Measurements from ENCODE around the gene PLEKHG2.

Gene PLEKHG2

GRCh38 chr19:39386557-39386956 lies 25.9 kb upstream of the PLEKHG2 start:
- no peak for DNase-seq

- no peak for DNase-seq
Measured at GRCh38 chr19:39388657-39389056, 23.8 kb upstream of the PLEKHG2 start.

GRCh38 chr19:39389631-39390414 lies 22.6 kb upstream of the PLEKHG2 start:
- DNase-seq, result no peak

GRCh38 chr19:39390451-39390750 lies 22.1 kb upstream of the PLEKHG2 start:
- no peak for DNase-seq

- peak; percentile 96 for DNase-seq
Measured at GRCh38 chr19:39390751-39391437, 21.6 kb upstream of the PLEKHG2 start, which contains the start of the genes MED29 and PAF1. Gene MED29 (plus strand): TSS chr19:39391378. CDS start chr19:39391423, 45 bp downstream. Gene PAF1 (minus strand): TSS chr19:39391106. CDS start chr19:39390864, 242 bp downstream.

GRCh38 chr19:39397360-39398296 lies 14.8 kb upstream of the PLEKHG2 start:
- peak; percentile 89 for DNase-seq

GRCh38 chr19:39398297-39398864 lies 14.1 kb upstream of the PLEKHG2 start:
- DNase-seq, result peak; percentile 84

- DNase-seq, result no peak
Measured at GRCh38 chr19:39399668-39400050, 12.8 kb upstream of the PLEKHG2 start.

GRCh38 chr19:39400061-39400460 lies 12.4 kb upstream of the PLEKHG2 start:
- no peak for DNase-seq

- DNase-seq, result no peak
Measured at GRCh38 chr19:39401070-39401548, 11.4 kb upstream of the PLEKHG2 start.

GRCh38 chr19:39401549-39402345 lies 10.7 kb upstream of the PLEKHG2 start:
- peak; percentile 90 for DNase-seq

GRCh38 chr19:39402346-39403300 lies 9.8 kb upstream of the PLEKHG2 start:
- peak; percentile 88 for DNase-seq

GRCh38 chr19:39403331-39404312 lies 8.8 kb upstream of the PLEKHG2 start:
- DNase-seq, result no peak

GRCh38 chr19:39405261-39405957 lies 7.1 kb upstream of the PLEKHG2 start:
- DNase-seq, result no peak

- DNase-seq, result peak; percentile 90
Measured at GRCh38 chr19:39405958-39406655, 6.4 kb upstream of the PLEKHG2 start.

GRCh38 chr19:39406656-39407409 lies 5.6 kb upstream of the PLEKHG2 start, which contains the start of gene ZFP36:
Gene ZFP36 (plus strand): TSS chr19:39406847. CDS start chr19:39406905, 58 bp downstream.
- DNase-seq, result peak; percentile 90

- DNase-seq, result no peak
Measured at GRCh38 chr19:39407410-39407659, 5.1 kb upstream of the PLEKHG2 start.

Data from NK-92 treated with Interleukin-12 subunit alpha and Interleukin-12 subunit beta, amount 100 ng/mL, for 24 hours (cell line).